Activated CD4-positive, alpha-beta T cell treated with anti-CD3 and anti-CD28 coated beads, Interleukin-2, amount 50 U/mL, for 16 hours (primary cell): ENCODE measurements around the gene TMEM269.

ENCODE experiments used
- DNase-seq: peaks from one replicate; pipeline ENCODE4 v3.0.0-alpha.2; 2020

TMEM269 gene

GRCh38 chr1:42825036-42825851, 40.5 kb downstream of the TMEM269 start:
- DNase-seq: no peak

- no peak for DNase-seq
Measured at GRCh38 chr1:42830631-42831030, 45.8 kb downstream of the TMEM269 start.

- no peak for DNase-seq
Measured at GRCh38 chr1:42831273-42831672, 46.5 kb downstream of the TMEM269 start.

GRCh38 chr1:42832641-42833240, 48.0 kb downstream of the TMEM269 start:
- no peak for DNase-seq

DNA sequence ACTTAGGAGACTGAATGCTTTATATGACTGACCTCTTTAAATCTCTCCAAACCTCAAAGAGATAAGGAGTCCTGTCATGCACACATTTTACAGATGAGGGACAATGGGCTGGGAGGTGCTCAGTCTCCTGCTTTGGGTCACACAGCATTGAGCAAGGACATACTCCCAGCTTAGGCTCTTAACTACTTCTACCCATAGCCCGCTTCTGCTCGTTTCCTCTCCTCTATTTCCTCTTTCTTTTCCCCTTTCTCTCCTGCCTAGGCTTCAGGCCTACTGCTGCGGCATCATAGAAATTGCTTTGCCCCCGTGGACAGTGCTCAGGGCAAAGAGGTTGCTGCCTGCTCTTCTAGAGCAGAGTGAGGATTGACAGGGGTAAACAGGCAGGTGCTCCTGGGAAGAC, 49.2 kb downstream of the TMEM269 start:
- DNase-seq: no peak

DNA sequence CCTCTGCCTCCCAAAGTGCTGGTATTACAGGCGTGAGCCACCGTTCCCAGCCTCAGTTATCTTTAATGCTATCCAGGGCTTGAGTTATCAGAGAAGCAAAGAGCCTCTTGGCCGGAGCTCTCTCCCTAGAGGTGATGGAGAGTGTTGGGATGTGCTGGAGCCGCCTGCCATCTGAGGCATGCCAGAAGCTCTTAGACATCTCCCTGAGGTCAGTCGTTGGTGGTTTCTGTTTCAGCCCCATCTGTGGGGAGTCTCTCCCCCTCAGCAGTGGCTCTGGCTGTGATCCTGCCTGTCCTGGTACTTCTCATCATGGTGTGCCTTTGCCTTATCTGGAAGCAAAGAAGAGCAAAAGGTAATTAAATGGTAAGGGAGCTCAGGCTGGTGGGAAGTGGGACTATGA, 50.0 kb downstream of the TMEM269 start:
- DNase-seq: no peak

- no peak for DNase-seq
Measured at GRCh38 chr1:42835422-42835821, 50.6 kb downstream of the TMEM269 start.

GRCh38 chr1:42837709-42838108, 52.9 kb downstream of the TMEM269 start:
- no peak for DNase-seq

GRCh38 chr1:42838482-42839190, 53.8 kb downstream of the TMEM269 start:
- no peak for DNase-seq

DNA sequence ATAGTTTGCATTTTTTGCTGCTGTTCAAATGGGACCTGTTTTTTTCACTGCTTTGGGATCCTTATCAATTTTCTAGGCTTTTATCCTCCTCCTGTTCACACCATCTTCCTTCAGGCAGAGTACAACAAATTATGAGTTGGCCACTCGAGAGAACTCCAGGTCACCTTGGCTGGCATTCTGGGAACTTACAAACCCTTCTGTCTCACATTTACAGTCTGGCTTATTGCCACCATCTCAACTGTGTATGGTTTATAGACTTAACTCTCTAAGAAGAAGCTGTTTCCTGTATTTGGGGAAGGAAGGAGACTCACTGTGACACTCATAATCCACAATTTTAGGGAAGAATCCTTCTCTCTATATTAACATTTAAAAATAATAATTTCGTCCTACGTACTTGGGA, 56.2 kb downstream of the TMEM269 start:
- no peak for DNase-seq

- DNase-seq: no peak
Measured at GRCh38 chr1:42841440-42842147, 56.8 kb downstream of the TMEM269 start.

- peak; percentile 24 for DNase-seq
Measured at GRCh38 chr1:42844592-42845140, 59.9 kb downstream of the TMEM269 start.

GRCh38 chr1:42845193-42845592, 60.4 kb downstream of the TMEM269 start:
- DNase-seq: no peak

DNA sequence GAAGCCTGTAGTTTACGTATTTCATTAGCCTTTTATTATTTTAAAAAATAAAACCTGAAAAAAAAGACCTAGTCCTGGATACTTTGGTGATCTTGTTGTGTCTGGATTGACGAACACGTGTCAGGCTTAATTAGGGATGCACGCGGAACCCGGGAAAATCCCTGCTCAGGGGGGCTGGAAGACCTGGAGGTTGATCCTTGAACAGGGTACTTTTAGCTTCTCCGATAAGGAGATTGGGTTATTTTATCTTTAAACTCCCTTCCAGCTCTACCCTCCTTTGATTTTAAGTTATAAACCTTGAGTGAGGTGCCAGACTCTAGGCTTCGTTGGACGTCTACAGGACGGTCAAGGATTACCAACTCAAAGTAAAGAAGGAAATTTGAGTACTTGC, 61.1 kb downstream of the TMEM269 start:
- DNase-seq: no peak

DNA sequence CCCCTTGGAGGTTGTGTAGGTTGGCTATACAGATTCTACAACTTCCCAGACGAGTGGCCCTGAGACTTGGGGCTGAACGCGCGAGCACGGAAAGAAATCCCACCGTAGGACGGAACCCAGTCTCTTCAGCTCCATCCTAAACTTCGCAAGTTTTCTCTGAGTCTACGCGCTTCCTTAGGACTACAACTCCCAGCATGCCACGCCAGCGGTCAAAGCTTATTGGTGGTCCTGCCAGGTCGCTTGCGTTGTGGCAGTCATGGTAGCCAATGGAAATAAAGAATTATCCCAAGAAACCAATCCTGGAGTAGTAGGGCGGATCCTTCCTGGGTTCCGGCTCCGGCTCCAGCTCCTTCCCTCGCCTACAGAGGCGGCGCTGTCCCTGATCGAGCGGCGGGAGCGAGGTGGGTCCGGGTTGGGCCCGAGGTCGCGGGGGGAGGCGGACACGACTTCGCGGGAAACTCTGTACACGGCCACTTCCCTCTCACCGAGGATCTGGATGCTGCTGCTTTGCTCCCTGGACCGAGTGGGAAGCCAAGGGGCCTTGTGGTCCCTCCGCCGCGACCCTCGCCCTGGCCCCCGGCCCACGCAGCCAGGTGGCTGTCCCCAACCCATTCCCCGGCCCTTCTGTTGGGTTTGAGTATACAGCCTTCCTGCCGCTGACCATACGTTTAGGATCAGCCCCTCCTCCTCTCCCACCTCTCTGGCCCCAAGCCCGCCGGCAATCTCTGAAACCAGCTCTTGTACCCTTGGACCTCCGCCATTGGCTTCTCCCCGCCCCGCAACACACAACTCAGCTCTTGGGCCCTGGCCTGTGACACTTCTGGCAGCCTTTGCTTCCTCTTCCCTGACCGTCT, 61.7 kb downstream of the TMEM269 start, which contains the start of gene ZNF691:
TSS of gene ZNF691 (plus strand) at position 357 of the 854 bp plus-strand sequence. CDS start 3,046 bp downstream, outside the sequence.
- DNase-seq: peak; percentile 97

DNA sequence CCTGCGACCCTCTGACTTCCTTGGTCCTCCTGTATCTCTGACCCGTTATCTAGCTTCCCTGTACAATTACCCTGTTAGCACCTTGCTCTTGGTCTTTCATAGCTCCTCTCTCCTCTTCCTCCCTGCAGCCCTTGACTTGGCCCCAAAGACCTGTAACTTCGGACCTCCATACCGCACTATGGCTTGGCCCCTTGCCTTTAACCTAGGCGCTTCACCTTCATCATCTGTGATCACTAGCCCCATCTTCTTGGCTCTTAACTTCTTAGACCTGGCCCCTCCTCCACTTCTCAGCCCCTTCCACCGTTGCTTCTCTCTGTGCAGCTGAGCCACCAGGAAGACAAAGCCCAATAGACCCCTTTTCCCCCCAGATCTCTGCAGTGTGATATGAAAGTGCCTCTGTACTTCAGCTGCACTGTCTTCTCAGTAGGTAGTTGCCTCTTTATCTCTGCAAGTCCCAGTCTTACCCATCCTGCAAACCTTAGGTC, 62.4 kb downstream of the TMEM269 start:
- DNase-seq: peak; percentile 21

- peak; percentile 78 for DNase-seq
Measured at GRCh38 chr1:42847721-42848460, 63.1 kb downstream of the TMEM269 start.

DNA sequence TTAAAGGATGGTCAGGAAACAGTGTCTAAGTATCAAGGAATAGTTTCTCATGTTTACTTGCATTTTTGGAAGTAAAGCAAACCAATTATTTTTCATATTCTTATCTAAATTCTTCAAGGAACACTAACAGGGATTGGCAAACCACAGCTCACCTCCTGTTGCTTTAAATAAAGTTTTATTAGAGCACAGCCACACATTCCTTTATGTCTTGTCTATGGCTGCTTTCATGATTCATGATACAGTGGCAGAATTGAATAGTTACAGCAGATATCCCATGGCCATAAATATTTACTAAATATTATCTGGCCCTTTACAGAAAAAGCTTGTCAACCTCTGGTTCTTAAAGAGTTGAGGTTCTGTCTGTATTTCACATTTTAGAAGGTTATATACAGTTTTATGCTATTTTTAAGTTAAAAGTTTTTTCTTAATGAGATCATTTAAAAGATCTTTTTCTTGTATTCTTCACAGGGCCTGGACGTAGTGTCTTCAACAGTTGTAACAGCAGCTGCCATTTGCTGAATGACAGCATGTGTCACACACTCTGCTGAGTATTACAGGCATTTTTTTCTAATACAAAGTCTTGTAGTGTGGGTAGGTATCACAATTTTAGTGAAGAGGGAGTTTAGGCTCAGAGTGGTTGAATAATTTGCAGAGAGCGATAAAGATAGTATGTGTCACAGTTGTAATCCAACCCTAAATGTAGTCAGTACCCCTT, 64.2 kb downstream of the TMEM269 start:
- no peak for DNase-seq

- no peak for DNase-seq
Measured at GRCh38 chr1:42849944-42850343, 65.2 kb downstream of the TMEM269 start.
